ENCODE data around the gene YAP1.

Gene YAP1

DNA sequence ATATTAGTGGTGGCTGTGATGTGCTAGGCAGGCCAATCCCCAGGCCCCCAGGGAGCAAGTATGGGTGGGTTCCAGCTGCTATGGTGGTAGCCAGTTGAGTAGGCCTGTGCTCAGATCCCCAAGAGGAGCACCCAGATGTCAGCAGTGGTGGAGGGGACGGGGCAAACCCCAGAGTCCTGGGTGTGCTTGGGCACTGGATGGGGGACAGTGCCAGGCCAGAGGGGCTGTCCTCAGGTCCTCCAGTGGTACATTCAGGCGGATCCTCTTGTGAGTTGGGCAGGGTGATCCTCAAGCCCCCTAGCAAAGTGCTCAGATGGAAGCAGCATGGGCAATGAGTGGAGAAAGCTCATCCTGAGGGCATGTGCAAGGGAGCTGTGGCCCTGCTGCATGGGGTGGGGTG lies 37.0 kb upstream of the YAP1 start:
- Histone ChIP-seq H4K20me1 (ENCODE audit: control insufficient read depth, insufficient read depth, low read depth, low read length) (no peaks in the 10 kb centered on the region), H3K4me2 (ENCODE audit: low read length) (no peak overlapping the region), H3K79me2 (ENCODE audit: control insufficient read depth, low read length) (no peaks in the 10 kb centered on the region), H3K27me3 (ENCODE audit: control insufficient read depth, low read length) (no peaks in the 10 kb centered on the region), H3F3A (ENCODE audit: control insufficient read depth, insufficient read depth) (no peaks in the 10 kb centered on the region), H3K4me1 (ENCODE audit: control insufficient read depth, low read length) (no peaks in the 10 kb centered on the region), H3K36me3 (ENCODE audit: control insufficient read depth, low read length) (no peaks in the 10 kb centered on the region), H3K9me2 (replicated peaks; ENCODE audit: control insufficient read depth, low read length) (no peaks in the 10 kb centered on the region), H3K4me3 (ENCODE audit: low read length) (no peak overlapping the region), H3K27ac (ENCODE audit: low read depth, low read length) (no peak overlapping the region), H3K9me3 (ENCODE audit: control insufficient read depth, insufficient read depth, low read length) (peaks cover 10% of the 10 kb centered on the region; the same call in 1 of the 2 replicates)
- TF ChIP-seq CTCF (IDR thresholded peaks at IDR 0.05; ENCODE audit: low read depth, low read length, poor library complexity, severe bottlenecking) (no peak), EZH2phosphoT487 (IDR thresholded peaks at IDR 0.05; ENCODE audit: borderline replicate concordance, low read length) (no peak)

GRCh38 chr11:102079625-102080024 lies 30.6 kb upstream of the YAP1 start:
- no peak overlapping the region for H3K27ac ChIP-seq (ENCODE audit: low read depth, low read length)
- H3K79me2 ChIP-seq (ENCODE audit: control insufficient read depth, low read length): no peaks in the 10 kb centered on the region
- no peaks in the 10 kb centered on the region for H3K27me3 ChIP-seq (ENCODE audit: control insufficient read depth, low read length)
- no peaks in the 10 kb centered on the region for H3K9me3 ChIP-seq (ENCODE audit: control insufficient read depth, insufficient read depth, low read length)
- H3K36me3 ChIP-seq (ENCODE audit: control insufficient read depth, low read length): no peaks in the 10 kb centered on the region
- no peak overlapping the region for H3K4me2 ChIP-seq (ENCODE audit: low read length)
- no peaks in the 10 kb centered on the region for H4K20me1 ChIP-seq (ENCODE audit: control insufficient read depth, insufficient read depth, low read depth, low read length)
- TF ChIP-seq EZH2phosphoT487 (IDR thresholded peaks at IDR 0.05; ENCODE audit: borderline replicate concordance, low read length): no peak
- no peaks in the 10 kb centered on the region for H3F3A ChIP-seq (ENCODE audit: control insufficient read depth, insufficient read depth)
- no peaks in the 10 kb centered on the region for H3K9me2 ChIP-seq (replicated peaks; ENCODE audit: control insufficient read depth, low read length)
- no peaks in the 10 kb centered on the region for H3K4me1 ChIP-seq (ENCODE audit: control insufficient read depth, low read length)
- no peak overlapping the region for H3K4me3 ChIP-seq (ENCODE audit: low read length)

- H3K36me3 ChIP-seq (ENCODE audit: control insufficient read depth, low read length): no peaks in the 10 kb centered on the region
- no peaks in the 10 kb centered on the region for H3K27me3 ChIP-seq (ENCODE audit: control insufficient read depth, low read length)
- no peaks in the 10 kb centered on the region for H3F3A ChIP-seq (ENCODE audit: control insufficient read depth, insufficient read depth)
- no peaks in the 10 kb centered on the region for H3K79me2 ChIP-seq (ENCODE audit: control insufficient read depth, low read length)
- no peaks in the 10 kb centered on the region for H4K20me1 ChIP-seq (ENCODE audit: control insufficient read depth, insufficient read depth, low read depth, low read length)
- no peaks in the 10 kb centered on the region for H3K4me1 ChIP-seq (ENCODE audit: control insufficient read depth, low read length)
- TF ChIP-seq CTCF (IDR thresholded peaks at IDR 0.05; ENCODE audit: low read depth, low read length, poor library complexity, severe bottlenecking) (no peak), EZH2phosphoT487 (IDR thresholded peaks at IDR 0.05; ENCODE audit: borderline replicate concordance, low read length) (no peak)
- no peaks in the 10 kb centered on the region for H3K9me2 ChIP-seq (replicated peaks; ENCODE audit: control insufficient read depth, low read length)
- no peak overlapping the region for H3K27ac ChIP-seq (ENCODE audit: low read depth, low read length)
- H3K9me3 ChIP-seq (ENCODE audit: control insufficient read depth, insufficient read depth, low read length): no peaks in the 10 kb centered on the region
- H3K4me3 ChIP-seq (ENCODE audit: low read length): no peak overlapping the region
- no peak overlapping the region for H3K4me2 ChIP-seq (ENCODE audit: low read length)
These were observed 28.9 kb upstream of the YAP1 start for GRCh38 chr11:102081313-102081712.

DNA sequence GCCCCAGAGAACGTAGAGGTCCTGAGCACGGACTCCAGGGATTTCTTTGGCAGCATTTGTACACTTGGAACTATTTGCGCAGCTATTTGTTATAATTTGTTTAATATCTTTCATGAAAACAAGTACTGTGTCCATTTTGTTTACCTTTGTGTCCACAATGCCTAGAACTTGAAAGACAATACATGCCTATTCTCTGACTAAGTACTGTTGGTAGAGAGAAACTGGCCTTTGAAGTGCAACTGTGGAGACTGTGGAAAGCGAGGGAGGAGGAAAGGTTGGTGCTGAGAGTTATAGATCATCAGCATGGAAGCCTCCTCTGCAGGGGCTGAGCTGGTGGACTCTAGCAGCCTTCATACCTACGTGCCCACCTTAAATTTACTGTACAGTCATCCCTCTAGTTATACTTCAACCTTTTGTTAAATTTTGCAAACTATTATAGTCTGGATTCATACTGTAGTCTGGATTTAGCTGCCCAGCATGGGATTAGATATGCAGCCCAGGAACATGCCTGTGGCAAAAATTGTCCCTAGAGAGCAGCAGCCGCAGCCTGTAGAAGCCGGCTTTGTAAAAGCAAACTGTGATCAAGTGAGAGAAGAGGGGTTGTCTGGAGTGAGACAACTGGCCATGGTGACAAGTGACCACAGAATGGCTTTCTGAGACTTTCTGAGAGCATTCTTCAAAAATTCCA lies 24.2 kb upstream of the YAP1 start:
- H3K36me3 ChIP-seq (ENCODE audit: control insufficient read depth, low read length): no peaks in the 10 kb centered on the region
- H3K9me3 ChIP-seq (ENCODE audit: control insufficient read depth, insufficient read depth, low read length): no peaks in the 10 kb centered on the region
- H4K20me1 ChIP-seq (ENCODE audit: control insufficient read depth, insufficient read depth, low read depth, low read length): no peaks in the 10 kb centered on the region
- no peaks in the 10 kb centered on the region for H3K79me2 ChIP-seq (ENCODE audit: control insufficient read depth, low read length)
- no peak overlapping the region for H3K4me2 ChIP-seq (ENCODE audit: low read length)
- H3F3A ChIP-seq (ENCODE audit: control insufficient read depth, insufficient read depth): no peaks in the 10 kb centered on the region
- H3K4me3 ChIP-seq (ENCODE audit: low read length): no peak overlapping the region
- no peaks in the 10 kb centered on the region for H3K4me1 ChIP-seq (ENCODE audit: control insufficient read depth, low read length)
- H3K9me2 ChIP-seq (replicated peaks; ENCODE audit: control insufficient read depth, low read length): no peaks in the 10 kb centered on the region
- H3K27ac ChIP-seq (ENCODE audit: low read depth, low read length): no peak overlapping the region
- TF ChIP-seq CTCF (IDR thresholded peaks at IDR 0.05; ENCODE audit: low read depth, low read length, poor library complexity, severe bottlenecking) (no peak), EZH2phosphoT487 (IDR thresholded peaks at IDR 0.05; ENCODE audit: borderline replicate concordance, low read length) (no peak)
- H3K27me3 ChIP-seq (ENCODE audit: control insufficient read depth, low read length): no peaks in the 10 kb centered on the region
